Astrocyte (in vitro differentiated cells and primary cell): Measurements from ENCODE around the gene ABHD15. TPM values are rescaled to one million over a fixed set of nuclear protein-coding genes. Genes with fewer than 3 reads are reported as not detected.
"Not testable (repeated sequence)": the region's sequence is repeated elsewhere in the genome, so short reads cannot be mapped to it uniquely, and the experiment has no call there.

Experiments
- DNase-seq: peaks from one replicate; pipeline ENCODE4 v3.0.0-alpha.2; 2010; ENCODE audit warnings: low read depth
- FAIRE-seq: peaks from 2 replicates; lab custom pipeline; 2011; peaks lifted over from hg19 to GRCh38; lab: Jason Lieb, UNC
- H2AFZ ChIP-seq: 2 replicates; pipeline ENCODE4 v1.6.0; 2012; ENCODE audit warnings: low read depth, low read length, inconsistent platforms
- H3K27ac ChIP-seq: 2 replicates; pipeline ENCODE4 v1.5.1; 2011; ENCODE audit warnings: low read depth, low read length, inconsistent platforms
- H3K27me3 ChIP-seq: 2 replicates; pipeline ENCODE4 v1.6.0; 2011; ENCODE audit warnings: low read length, inconsistent platforms; ENCODE audit not compliant: insufficient read depth
- H3K36me3 ChIP-seq: 2 replicates; pipeline ENCODE4 v1.5.1; 2011; ENCODE audit warnings: low read length, inconsistent platforms; ENCODE audit not compliant: insufficient read depth
- H3K4me1 ChIP-seq: 2 replicates; pipeline ENCODE4 v1.5.1; 2011; ENCODE audit warnings: low read length, inconsistent platforms; ENCODE audit not compliant: insufficient read depth
- H3K4me2 ChIP-seq: 2 replicates; pipeline ENCODE4 v1.6.0; 2012; ENCODE audit warnings: low read length, inconsistent platforms
- H3K4me3 ChIP-seq: 2 replicates; pipeline ENCODE4 v1.5.1; 2011; ENCODE audit warnings: low read depth, mild to moderate bottlenecking, low read length, inconsistent platforms; ENCODE audit not compliant: insufficient read depth
- H3K79me2 ChIP-seq: 2 replicates; pipeline ENCODE4 v1.6.0; 2012; ENCODE audit warnings: mild to moderate bottlenecking, low read length, inconsistent platforms; ENCODE audit not compliant: insufficient read depth
- H3K9ac ChIP-seq: 2 replicates; pipeline ENCODE4 v1.6.0; 2012; ENCODE audit warnings: mild to moderate bottlenecking, low read length, inconsistent platforms
- H3K9me3 ChIP-seq: 2 replicates; pipeline ENCODE4 v1.5.1; 2012; ENCODE audit warnings: low read depth, mild to moderate bottlenecking, low read length, inconsistent platforms; ENCODE audit not compliant: insufficient read depth
- H4K20me1 ChIP-seq: 2 replicates; pipeline ENCODE4 v1.6.0; 2012; ENCODE audit warnings: low read length, inconsistent platforms; ENCODE audit not compliant: insufficient read depth
- H3K27ac Mint-ChIP-seq: one replicate; pipeline ENCODE4 v1.8.0; 2021; ENCODE audit warnings: mild to moderate bottlenecking, mixed read lengths; ENCODE audit not compliant: unreplicated experiment
- H3K27me3 Mint-ChIP-seq: one replicate; pipeline ENCODE4 v1.8.0; 2021; ENCODE audit warnings: low read depth, mixed read lengths; ENCODE audit not compliant: unreplicated experiment
- H3K36me3 Mint-ChIP-seq: one replicate; pipeline ENCODE4 v1.8.0; 2021; ENCODE audit warnings: low read depth, mixed read lengths; ENCODE audit not compliant: unreplicated experiment
- H3K4me1 Mint-ChIP-seq: one replicate; pipeline ENCODE4 v1.8.0; 2021; ENCODE audit warnings: low read depth, mixed read lengths; ENCODE audit not compliant: unreplicated experiment
- H3K4me3 Mint-ChIP-seq: one replicate; pipeline ENCODE4 v1.8.0; 2021; ENCODE audit warnings: mild to moderate bottlenecking, moderate library complexity, mixed read lengths; ENCODE audit not compliant: unreplicated experiment
- H3K9me3 Mint-ChIP-seq: one replicate; pipeline ENCODE4 v1.8.0; 2021; ENCODE audit warnings: mild to moderate bottlenecking, mixed read lengths; ENCODE audit not compliant: unreplicated experiment
- CTCF ChIP-seq: IDR thresholded peaks from 2 replicates; pipeline ENCODE4 v1.5.1; 2011; ENCODE audit warnings: low read depth, mild to moderate bottlenecking, inconsistent platforms, low read length, moderate library complexity; ENCODE audit not compliant: insufficient read depth
- EZH2 ChIP-seq: IDR thresholded peaks from 2 replicates; pipeline ENCODE4 v1.6.1; 2012; ENCODE audit warnings: mild to moderate bottlenecking, low read length, inconsistent platforms; ENCODE audit not compliant: insufficient read depth
- total RNA-seq: library from RNA; stranded (reverse); gene quantifications from 2 replicates; pipeline ENCODE4 v1.2.1, GENCODE V29; 2021

Gene ABHD15
- total RNA-seq, 1 donor from 2014 or later = 8.6 TPM

- no peak overlapping the region for H3K4me2 ChIP-seq
- H3K27ac Mint-ChIP-seq = no peak overlapping the region
- no peaks in the 10 kb centered on the region for H3K79me2 ChIP-seq
- TF ChIP-seq EZH2 (no peak), CTCF (no peak)
- no peaks in the 10 kb centered on the region for H3K36me3 ChIP-seq
- peaks cover 5% of the 10 kb centered on the region for H4K20me1 ChIP-seq
- H3K4me3 ChIP-seq = no peak overlapping the region
- H3K4me1 Mint-ChIP-seq = peaks cover 2% of the 10 kb centered on the region
- H3K4me1 ChIP-seq = peaks cover 7% of the 10 kb centered on the region
- no peak overlapping the region for H2AFZ ChIP-seq
- H3K27me3 Mint-ChIP-seq = peaks cover 22% of the 10 kb centered on the region
- no peaks in the 10 kb centered on the region for H3K9me3 ChIP-seq
- H3K27ac ChIP-seq = no peak overlapping the region
- FAIRE-seq (no peak), DNase-seq (no peak)
- H3K27me3 ChIP-seq = peaks cover 5% of the 10 kb centered on the region
- no peak overlapping the region for H3K9ac ChIP-seq
- H3K9me3 Mint-ChIP-seq = no peaks in the 10 kb centered on the region
- peaks cover 17% of the 10 kb centered on the region for H3K36me3 Mint-ChIP-seq
- H3K4me3 Mint-ChIP-seq = no peak overlapping the region
These were observed 5.0 kb downstream of the ABHD15 start for GRCh38 chr17:29561554-29562517.

GRCh38 chr17:29560316-29560715, 6.5 kb downstream of the ABHD15 start:
- H3K4me1 Mint-ChIP-seq = peaks cover 2% of the 10 kb centered on the region
- Histone ChIP-seq H3K9ac (no peak overlapping the region), H3K4me1 (no peaks in the 10 kb centered on the region), H3K36me3 (no peaks in the 10 kb centered on the region), H3K79me2 (no peaks in the 10 kb centered on the region), H4K20me1 (peaks cover 5% of the 10 kb centered on the region), H3K4me2 (no peak overlapping the region), H3K9me3 (no peaks in the 10 kb centered on the region), H3K4me3 (no peak overlapping the region), H2AFZ (no peak overlapping the region), H3K27me3 (no peaks in the 10 kb centered on the region), H3K27ac (no peak overlapping the region)
- no peak for DNase-seq
- no peak for TF ChIP-seq CTCF
- TF ChIP-seq EZH2 = no peak
- H3K9me3 Mint-ChIP-seq = no peaks in the 10 kb centered on the region
- peaks cover 17% of the 10 kb centered on the region for H3K36me3 Mint-ChIP-seq
- H3K27me3 Mint-ChIP-seq = peaks cover 17% of the 10 kb centered on the region
- no peak overlapping the region for H3K4me3 Mint-ChIP-seq
- no peak overlapping the region for H3K27ac Mint-ChIP-seq
- no peak for FAIRE-seq

GRCh38 chr17:29559640-29560039, 7.2 kb downstream of the ABHD15 start:
- no peak for FAIRE-seq
- Histone ChIP-seq H3K9ac (no peak overlapping the region), H3K27ac (no peak overlapping the region), H3K36me3 (no peaks in the 10 kb centered on the region), H3K4me2 (no peak overlapping the region), H3K79me2 (no peaks in the 10 kb centered on the region), H3K27me3 (no peaks in the 10 kb centered on the region), H4K20me1 (peaks cover 5% of the 10 kb centered on the region), H3K4me3 (no peak overlapping the region), H3K4me1 (no peaks in the 10 kb centered on the region), H2AFZ (no peak overlapping the region), H3K9me3 (no peaks in the 10 kb centered on the region)
- no peak overlapping the region for H3K27ac Mint-ChIP-seq
- peaks cover 17% of the 10 kb centered on the region for H3K36me3 Mint-ChIP-seq
- H3K27me3 Mint-ChIP-seq = peaks cover 17% of the 10 kb centered on the region
- H3K4me3 Mint-ChIP-seq = no peak overlapping the region
- H3K4me1 Mint-ChIP-seq = peaks cover 2% of the 10 kb centered on the region
- TF ChIP-seq CTCF (no peak), EZH2 (no peak)
- no peak for DNase-seq
- H3K9me3 Mint-ChIP-seq = no peaks in the 10 kb centered on the region

- H3K4me1 ChIP-seq, H3K27ac ChIP-seq, FAIRE-seq, H3K27me3 ChIP-seq, H3K27ac Mint-ChIP-seq, H3K4me3 Mint-ChIP-seq, H3K4me3 ChIP-seq, H3K36me3 ChIP-seq, DNase-seq, H3K79me2 ChIP-seq, H3K9ac ChIP-seq, H3K9me3 Mint-ChIP-seq, H3K4me1 Mint-ChIP-seq, H3K9me3 ChIP-seq, H2AFZ ChIP-seq, H3K4me2 ChIP-seq, H4K20me1 ChIP-seq: not testable (repeated sequence)
- Mint-ChIP-seq H3K36me3 (peaks cover 15% of the 10 kb centered on the region), H3K27me3 (peaks cover 11% of the 10 kb centered on the region)
These were observed 8.7 kb downstream of the ABHD15 start for GRCh38 chr17:29558139-29558538.
